ENCODE measurements around the gene LTBP1.
"Not testable (repeated sequence)": the region's sequence is repeated elsewhere in the genome, so short reads cannot be mapped to it uniquely, and the experiment has no call there.

The LTBP1 gene

DNA sequence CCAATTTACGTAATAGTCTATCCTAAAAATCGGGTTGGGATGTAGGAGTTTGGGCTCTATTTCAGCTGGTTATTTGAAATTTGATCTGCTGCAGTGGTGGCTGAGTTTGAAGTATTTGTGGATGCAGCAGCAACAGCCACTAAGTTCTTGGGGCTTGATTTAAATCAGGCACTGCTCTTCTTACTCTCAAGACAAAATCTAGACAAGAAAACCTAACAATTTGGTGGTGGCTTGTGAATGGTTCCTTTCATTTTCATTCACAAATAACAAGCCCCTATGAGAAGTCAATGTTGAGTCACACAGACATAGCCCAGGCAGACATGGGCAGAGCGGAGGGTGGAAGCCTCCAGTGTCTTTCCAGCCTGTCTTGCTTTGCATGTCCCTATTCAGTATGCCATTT is 199.3 kb downstream of the LTBP1 start:
- Mint-ChIP-seq H3K27me3 (no peaks in the 10 kb centered on the region), H3K4me3 (no peak overlapping the region), H3K27ac (no peak overlapping the region), H3K9me3 (peaks cover 3% of the 10 kb centered on the region), H3K4me1 (no peaks in the 10 kb centered on the region), H3K36me3 (no peaks in the 10 kb centered on the region)
- no peak for ATAC-seq

DNA sequence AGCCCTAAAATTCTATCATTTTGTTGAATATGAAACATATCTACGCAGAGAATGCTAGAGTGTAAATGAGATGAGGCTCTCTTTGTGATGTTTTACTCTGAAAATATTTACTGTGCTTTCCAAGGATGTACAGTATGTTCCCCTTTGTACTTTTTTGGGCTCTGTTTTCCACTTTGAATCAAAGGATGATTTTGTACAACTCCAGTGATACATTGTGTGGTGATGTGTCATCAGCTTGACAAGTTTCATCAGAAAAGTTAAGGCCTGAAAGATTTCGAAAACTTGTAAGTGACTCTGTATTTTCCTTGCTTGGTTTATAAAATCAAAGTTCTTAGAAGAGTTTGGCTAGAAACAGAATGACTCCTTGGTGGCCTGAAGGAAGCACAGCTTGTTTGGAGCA is 206.3 kb downstream of the LTBP1 start:
- Mint-ChIP-seq H3K27ac (no peak overlapping the region), H3K4me3 (no peak overlapping the region), H3K9me3 (no peaks in the 10 kb centered on the region), H3K4me1 (no peaks in the 10 kb centered on the region), H3K27me3 (no peaks in the 10 kb centered on the region), H3K36me3 (no peaks in the 10 kb centered on the region)
- no peak for ATAC-seq

- Mint-ChIP-seq H3K27ac (no peak overlapping the region), H3K4me3 (no peak overlapping the region), H3K27me3 (peaks cover 7% of the 10 kb centered on the region)
Measured at GRCh38 chr2:33158482-33159003, 211.8 kb downstream of the LTBP1 start.

GRCh38 chr2:33160191-33160590 is 213.4 kb downstream of the LTBP1 start:
- Mint-ChIP-seq H3K4me1 (no peaks in the 10 kb centered on the region), H3K27ac (no peak overlapping the region), H3K4me3 (no peak overlapping the region), H3K27me3 (peaks cover 8% of the 10 kb centered on the region), H3K9me3 (no peaks in the 10 kb centered on the region), H3K36me3 (no peaks in the 10 kb centered on the region)
- ATAC-seq = no peak

More at GRCh38 chr2:33158482-33159003, 211.8 kb downstream of the LTBP1 start:
- Mint-ChIP-seq H3K36me3 (no peaks in the 10 kb centered on the region), H3K4me1 (no peaks in the 10 kb centered on the region), H3K9me3 (no peaks in the 10 kb centered on the region)
- ATAC-seq = no peak

GRCh38 chr2:33166287-33166881 is 219.6 kb downstream of the LTBP1 start:
- Mint-ChIP-seq H3K36me3 (no peaks in the 10 kb centered on the region), H3K27ac (no peak overlapping the region), H3K4me1 (no peaks in the 10 kb centered on the region), H3K27me3 (peaks cover 8% of the 10 kb centered on the region), H3K9me3 (no peaks in the 10 kb centered on the region), H3K4me3 (no peak overlapping the region)
- no peak for ATAC-seq

- H3K27ac Mint-ChIP-seq = no peak overlapping the region
- peaks cover 8% of the 10 kb centered on the region for H3K27me3 Mint-ChIP-seq
- no peaks in the 10 kb centered on the region for H3K9me3 Mint-ChIP-seq
- no peak overlapping the region for H3K4me3 Mint-ChIP-seq
- H3K4me1 Mint-ChIP-seq = no peaks in the 10 kb centered on the region
- H3K36me3 Mint-ChIP-seq = no peaks in the 10 kb centered on the region
- ATAC-seq = no peak
Measured at GRCh38 chr2:33167622-33168245, 221.0 kb downstream of the LTBP1 start.

DNA sequence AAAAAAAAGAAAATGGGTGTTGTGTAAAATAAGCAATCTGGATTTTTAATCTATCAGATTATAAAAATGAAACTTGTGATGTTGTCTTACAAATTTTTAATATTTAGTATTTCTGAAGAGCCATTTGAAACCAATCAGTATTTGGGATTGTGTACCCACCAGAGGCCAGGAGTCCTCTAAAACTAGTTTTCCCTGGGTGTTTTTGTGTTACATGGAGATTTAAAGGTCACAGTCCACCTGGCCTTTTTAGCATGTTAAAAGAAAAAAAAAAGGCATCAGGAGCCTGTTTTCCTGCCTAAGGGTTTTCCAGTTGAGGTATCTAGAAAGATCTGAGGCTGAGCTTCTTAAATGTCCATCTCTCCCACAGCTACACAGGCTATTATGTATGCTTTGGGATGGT is 221.7 kb downstream of the LTBP1 start:
- ATAC-seq = no peak
- Mint-ChIP-seq H3K36me3 (no peaks in the 10 kb centered on the region), H3K9me3 (no peaks in the 10 kb centered on the region), H3K27ac (no peak overlapping the region), H3K4me3 (no peak overlapping the region), H3K4me1 (no peaks in the 10 kb centered on the region), H3K27me3 (peaks cover 2% of the 10 kb centered on the region)

DNA sequence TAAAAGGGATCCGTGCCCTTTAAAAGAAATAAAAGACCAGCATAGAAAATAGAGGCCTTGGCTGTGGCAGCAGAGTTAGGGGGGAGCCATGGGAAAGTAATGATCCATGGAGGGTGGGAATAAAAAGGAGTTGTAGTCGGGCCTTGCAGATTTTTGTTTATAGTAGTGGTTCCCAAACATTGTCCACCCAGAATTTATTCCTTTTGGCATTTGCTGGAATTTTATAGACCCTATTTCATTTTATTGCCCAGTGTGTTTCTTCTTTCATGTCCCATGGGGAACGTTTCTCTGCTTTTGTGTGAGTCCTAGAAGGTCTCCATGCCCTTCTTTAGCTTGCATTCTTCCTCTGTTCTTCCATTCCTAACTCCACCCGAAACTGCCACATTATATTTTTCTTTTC is 222.2 kb downstream of the LTBP1 start:
- Mint-ChIP-seq H3K4me1 (no peaks in the 10 kb centered on the region), H3K9me3 (no peaks in the 10 kb centered on the region), H3K27me3 (no peaks in the 10 kb centered on the region), H3K4me3 (no peak overlapping the region), H3K27ac (no peak overlapping the region), H3K36me3 (no peaks in the 10 kb centered on the region)
- no peak for ATAC-seq

- not testable (repeated sequence) for H3K9me3 Mint-ChIP-seq, H3K4me3 Mint-ChIP-seq, ATAC-seq, H3K4me1 Mint-ChIP-seq, H3K36me3 Mint-ChIP-seq, H3K27me3 Mint-ChIP-seq, H3K27ac Mint-ChIP-seq
Measured at GRCh38 chr2:33170251-33170650, 223.5 kb downstream of the LTBP1 start.

- H3K36me3 Mint-ChIP-seq = no peaks in the 10 kb centered on the region
- no peaks in the 10 kb centered on the region for H3K9me3 Mint-ChIP-seq
- H3K4me1 Mint-ChIP-seq = no peaks in the 10 kb centered on the region
- H3K27ac Mint-ChIP-seq = no peak overlapping the region
- no peak for ATAC-seq
- H3K27me3 Mint-ChIP-seq = no peaks in the 10 kb centered on the region
- no peak overlapping the region for H3K4me3 Mint-ChIP-seq
Measured at GRCh38 chr2:33177627-33178026, 230.9 kb downstream of the LTBP1 start.

DNA sequence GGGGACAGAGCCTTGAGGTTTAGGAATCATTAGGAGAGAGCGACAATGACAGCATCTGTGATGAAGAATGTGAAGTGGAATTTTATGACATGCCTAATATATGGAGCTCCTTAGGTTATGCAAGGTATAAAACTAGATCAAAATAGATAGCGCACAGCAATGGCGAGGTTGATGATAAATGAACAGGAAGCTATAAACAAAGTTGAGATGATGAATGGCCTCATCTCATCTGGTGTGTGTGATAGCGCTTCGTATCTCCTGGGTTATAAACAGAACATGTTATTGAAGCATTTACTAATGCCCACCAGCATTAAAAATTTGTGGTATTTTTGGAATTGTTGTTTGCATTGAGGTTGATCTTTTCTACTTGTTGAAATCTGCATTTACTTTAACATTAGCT is 231.5 kb downstream of the LTBP1 start:
- H3K4me3 Mint-ChIP-seq = no peak overlapping the region
- H3K27ac Mint-ChIP-seq = no peak overlapping the region
- no peaks in the 10 kb centered on the region for H3K4me1 Mint-ChIP-seq
- H3K27me3 Mint-ChIP-seq = no peaks in the 10 kb centered on the region
- no peak for ATAC-seq
- H3K36me3 Mint-ChIP-seq = no peaks in the 10 kb centered on the region
- no peaks in the 10 kb centered on the region for H3K9me3 Mint-ChIP-seq

DNA sequence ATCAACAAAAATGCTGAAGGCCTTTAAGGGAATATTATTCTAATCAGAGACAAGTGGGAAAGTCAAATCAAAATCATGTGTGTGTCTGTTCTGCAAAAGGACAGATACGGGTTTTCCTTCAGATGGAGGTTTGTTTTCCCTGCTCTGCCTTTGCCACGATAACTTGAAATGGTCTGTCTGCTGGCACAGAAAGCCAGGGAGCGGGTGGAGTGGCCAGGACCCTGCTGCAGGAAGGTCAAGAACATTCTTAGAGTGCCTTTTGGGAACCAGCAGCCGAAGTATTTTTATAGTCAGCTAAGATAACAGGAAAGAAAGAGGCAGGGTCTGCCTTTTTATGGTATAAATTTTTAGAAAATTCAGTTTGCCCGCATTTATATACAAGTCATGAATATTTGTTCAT is 234.2 kb downstream of the LTBP1 start:
- no peak for ATAC-seq
- H3K36me3 Mint-ChIP-seq = no peaks in the 10 kb centered on the region
- no peak overlapping the region for H3K27ac Mint-ChIP-seq
- H3K4me1 Mint-ChIP-seq = no peaks in the 10 kb centered on the region
- no peaks in the 10 kb centered on the region for H3K9me3 Mint-ChIP-seq
- no peak overlapping the region for H3K4me3 Mint-ChIP-seq
- H3K27me3 Mint-ChIP-seq = no peaks in the 10 kb centered on the region

GRCh38 chr2:33181466-33181865 is 234.7 kb downstream of the LTBP1 start:
- Mint-ChIP-seq H3K4me3 (no peak overlapping the region), H3K27me3 (no peaks in the 10 kb centered on the region)

GRCh38 chr2:33184041-33184440 is 237.3 kb downstream of the LTBP1 start:
- no peak overlapping the region for H3K4me3 Mint-ChIP-seq
- H3K36me3 Mint-ChIP-seq = no peaks in the 10 kb centered on the region
- no peaks in the 10 kb centered on the region for H3K9me3 Mint-ChIP-seq
- no peaks in the 10 kb centered on the region for H3K27me3 Mint-ChIP-seq
- H3K27ac Mint-ChIP-seq = no peak overlapping the region
- no peak for ATAC-seq
- no peaks in the 10 kb centered on the region for H3K4me1 Mint-ChIP-seq

More at GRCh38 chr2:33181466-33181865, 234.7 kb downstream of the LTBP1 start:
- H3K27ac Mint-ChIP-seq = no peak overlapping the region
- no peaks in the 10 kb centered on the region for H3K9me3 Mint-ChIP-seq
- ATAC-seq = no peak
- no peaks in the 10 kb centered on the region for H3K36me3 Mint-ChIP-seq
- no peaks in the 10 kb centered on the region for H3K4me1 Mint-ChIP-seq

- Mint-ChIP-seq H3K27ac (no peak overlapping the region), H3K36me3 (no peaks in the 10 kb centered on the region), H3K4me3 (no peak overlapping the region), H3K27me3 (no peaks in the 10 kb centered on the region), H3K9me3 (no peaks in the 10 kb centered on the region), H3K4me1 (no peaks in the 10 kb centered on the region)
- ATAC-seq = no peak
Measured at GRCh38 chr2:33186937-33187336, 240.2 kb downstream of the LTBP1 start.

DNA sequence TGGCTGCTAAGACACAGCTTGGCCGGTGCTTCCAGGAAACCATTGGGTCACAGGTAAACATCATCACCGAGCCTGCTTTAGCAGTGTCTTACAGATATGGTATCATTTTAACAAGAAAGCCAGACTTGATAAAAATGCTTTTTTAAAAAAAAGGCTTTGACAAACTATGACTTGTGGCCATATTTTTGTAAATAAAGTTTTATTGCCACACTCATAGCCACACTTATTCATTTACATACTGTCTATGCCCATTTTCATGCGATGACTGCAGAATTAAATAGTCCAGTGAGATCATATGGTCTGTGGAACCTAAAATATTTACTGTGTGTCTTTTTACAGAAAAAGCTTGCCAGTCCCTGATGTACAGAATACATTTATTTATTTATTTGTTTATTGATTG is 242.0 kb downstream of the LTBP1 start:
- no peak for ATAC-seq
- no peaks in the 10 kb centered on the region for H3K9me3 Mint-ChIP-seq
- H3K27me3 Mint-ChIP-seq = no peaks in the 10 kb centered on the region
- no peak overlapping the region for H3K4me3 Mint-ChIP-seq
- H3K36me3 Mint-ChIP-seq = no peaks in the 10 kb centered on the region
- no peaks in the 10 kb centered on the region for H3K4me1 Mint-ChIP-seq
- no peak overlapping the region for H3K27ac Mint-ChIP-seq

All from stimulated activated memory B cell treated with anti-CD40 and anti-IgM and Interleukin-4, amounts not matched to agents 10 μg/mL and 1 μg/mL and 100 μg/mL, for 72 hours (primary cell).